NB4 (cell line): Measurements from ENCODE around the gene IL2RA.
"Not testable (repeated sequence)": the region's sequence is repeated elsewhere in the genome, so short reads cannot be mapped to it uniquely, and the experiment has no call there.

Experiments used
- DNase-seq: peaks from one replicate; pipeline ENCODE4 v3.0.0; 2010; ENCODE audit warnings: low read depth
- H3K4me3 ChIP-seq: one replicate; pipeline ENCODE4 v1.5.1; 2011; ENCODE audit warnings: mild to moderate bottlenecking, low read depth, low read length, moderate library complexity
- MYC ChIP-seq: IDR thresholded peaks from 2 replicates; pipeline ENCODE4 v1.6.1; 2011; ENCODE audit warnings: low read depth, low read length
- POLR2A ChIP-seq: IDR thresholded peaks from 2 replicates; pipeline ENCODE4 v1.6.1; 2011; ENCODE audit warnings: mild to moderate bottlenecking; ENCODE audit not compliant: insufficient read length; ENCODE audit errors: extremely low read depth
- TF ChIP-seq, protein P1 (sequence below): IDR thresholded peaks from 2 replicates; pipeline ENCODE4 v1.6.1; 2011; ENCODE audit warnings: low read depth, low read length
- TF ChIP-seq, protein P2 (sequence below): IDR thresholded peaks from one replicate; pipeline ENCODE4 v1.5.1; 2012; ENCODE audit warnings: low read depth, low read length

IL2RA gene

DNA sequence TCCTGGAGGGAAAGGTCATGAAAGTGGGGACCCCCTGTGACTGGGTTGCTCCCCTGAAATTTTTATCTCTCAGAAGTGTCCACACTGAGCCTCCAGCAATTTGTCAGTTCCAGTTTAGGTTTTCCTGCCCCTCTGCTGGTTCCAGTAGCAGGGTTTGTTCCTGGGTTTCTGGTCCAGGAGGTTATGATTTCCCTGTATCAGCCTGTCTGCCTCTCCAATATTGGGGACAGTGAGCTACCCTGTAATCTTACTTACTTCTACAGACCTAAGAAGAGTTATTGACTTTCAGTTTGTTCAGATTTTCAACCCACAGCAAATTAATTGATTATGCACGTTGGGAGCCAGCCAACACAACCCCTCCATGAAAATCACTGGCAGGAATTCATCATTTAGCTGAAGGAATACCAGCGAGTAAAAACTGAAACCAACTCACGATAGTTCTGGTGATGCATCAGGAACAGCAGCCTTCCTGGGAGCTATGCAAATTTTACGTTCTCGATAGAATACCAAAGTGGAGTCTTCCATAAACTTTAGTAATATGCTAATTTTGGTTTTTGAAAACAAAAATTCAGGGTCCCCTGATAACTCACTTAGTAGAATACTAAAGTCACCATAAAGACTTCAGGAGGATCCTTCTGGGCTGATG, 53.5 kb downstream of the IL2RA start:
- no peak overlapping the region for H3K4me3 ChIP-seq
- DNase-seq, result no peak
- TF ChIP-seq MYC, result no peak

DNA sequence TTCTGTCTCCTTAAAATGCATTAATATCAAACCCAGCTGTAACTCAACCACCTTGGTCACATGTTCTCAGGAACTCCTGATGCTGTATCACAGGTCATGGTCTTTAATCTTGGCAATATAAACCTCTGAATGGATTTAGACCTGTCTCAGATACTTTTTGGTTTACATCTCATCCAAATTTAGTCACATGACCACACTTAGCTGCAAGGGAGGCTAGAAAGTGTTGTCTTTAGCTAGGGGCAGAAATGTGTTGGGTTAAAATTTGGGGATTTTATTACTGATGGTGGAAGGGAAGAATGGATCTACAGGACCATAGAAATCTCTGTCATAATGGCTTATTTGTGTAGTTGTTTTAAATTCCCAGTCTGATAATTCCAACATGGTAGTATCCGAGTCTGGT, 55.2 kb downstream of the IL2RA start:
- TF ChIP-seq POLR2A (no peak), MYC (no peak)
- TF ChIP-seq, protein P1, sequence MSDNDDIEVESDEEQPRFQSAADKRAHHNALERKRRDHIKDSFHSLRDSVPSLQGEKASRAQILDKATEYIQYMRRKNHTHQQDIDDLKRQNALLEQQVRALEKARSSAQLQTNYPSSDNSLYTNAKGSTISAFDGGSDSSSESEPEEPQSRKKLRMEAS, result no peak
- TF ChIP-seq, protein P2, sequence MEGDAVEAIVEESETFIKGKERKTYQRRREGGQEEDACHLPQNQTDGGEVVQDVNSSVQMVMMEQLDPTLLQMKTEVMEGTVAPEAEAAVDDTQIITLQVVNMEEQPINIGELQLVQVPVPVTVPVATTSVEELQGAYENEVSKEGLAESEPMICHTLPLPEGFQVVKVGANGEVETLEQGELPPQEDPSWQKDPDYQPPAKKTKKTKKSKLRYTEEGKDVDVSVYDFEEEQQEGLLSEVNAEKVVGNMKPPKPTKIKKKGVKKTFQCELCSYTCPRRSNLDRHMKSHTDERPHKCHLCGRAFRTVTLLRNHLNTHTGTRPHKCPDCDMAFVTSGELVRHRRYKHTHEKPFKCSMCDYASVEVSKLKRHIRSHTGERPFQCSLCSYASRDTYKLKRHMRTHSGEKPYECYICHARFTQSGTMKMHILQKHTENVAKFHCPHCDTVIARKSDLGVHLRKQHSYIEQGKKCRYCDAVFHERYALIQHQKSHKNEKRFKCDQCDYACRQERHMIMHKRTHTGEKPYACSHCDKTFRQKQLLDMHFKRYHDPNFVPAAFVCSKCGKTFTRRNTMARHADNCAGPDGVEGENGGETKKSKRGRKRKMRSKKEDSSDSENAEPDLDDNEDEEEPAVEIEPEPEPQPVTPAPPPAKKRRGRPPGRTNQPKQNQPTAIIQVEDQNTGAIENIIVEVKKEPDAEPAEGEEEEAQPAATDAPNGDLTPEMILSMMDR, result no peak
- H3K4me3 ChIP-seq, result no peak overlapping the region
- no peak for DNase-seq

DNA sequence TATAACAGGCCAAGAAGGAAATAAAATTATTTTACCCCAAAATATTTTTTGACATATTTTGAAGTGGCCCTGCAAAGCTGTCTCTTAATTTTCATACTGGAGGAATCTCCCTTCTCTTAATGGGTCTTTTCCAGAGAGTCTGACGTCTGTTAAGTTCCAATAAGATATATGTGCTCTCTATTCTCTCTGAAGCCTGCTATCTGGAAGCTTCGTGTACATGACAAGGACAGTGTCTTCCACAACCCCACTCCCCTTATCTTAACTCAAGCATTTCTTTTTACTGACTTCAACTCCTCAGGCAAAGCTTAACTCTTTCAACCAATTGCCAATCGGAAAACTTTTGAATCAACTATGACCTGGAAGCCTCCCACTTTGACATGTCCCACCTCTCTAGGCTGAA, 55.6 kb downstream of the IL2RA start:
- no peak overlapping the region for H3K4me3 ChIP-seq
- no peak for DNase-seq
- TF ChIP-seq MYC, result no peak
- TF ChIP-seq, protein P1, result no peak
- TF ChIP-seq, protein P2, result no peak
- no peak for TF ChIP-seq POLR2A

DNA sequence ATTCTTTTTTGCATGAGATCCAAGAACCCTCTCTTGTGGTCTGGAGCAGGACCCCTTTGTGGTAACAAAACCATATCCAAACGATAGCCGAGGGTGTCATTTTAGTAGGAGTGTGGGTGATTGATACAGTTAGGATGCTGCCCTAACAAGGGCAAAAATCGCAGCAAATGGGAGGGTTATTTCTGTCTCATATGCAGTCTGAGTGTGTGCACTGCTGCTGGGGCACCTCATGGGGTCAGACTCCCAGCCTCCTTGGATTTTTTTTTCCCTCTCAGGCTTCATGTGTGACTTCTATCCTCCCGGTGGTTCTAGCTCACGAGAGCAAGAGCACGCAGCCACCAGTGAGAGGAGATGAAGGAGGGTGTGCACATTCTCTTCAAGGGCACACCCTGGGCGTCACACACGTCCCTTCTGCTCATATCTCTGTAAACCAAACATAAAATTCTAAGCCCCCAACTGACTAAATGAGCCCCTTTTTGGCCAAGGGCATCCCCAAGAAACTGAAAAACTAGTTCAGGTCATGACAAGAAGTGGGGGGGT, 56.2 kb downstream of the IL2RA start:
- TF ChIP-seq POLR2A (no peak), MYC (no peak)
- TF ChIP-seq, protein P2, result no peak
- TF ChIP-seq, protein P1, result no peak
- no peak overlapping the region for H3K4me3 ChIP-seq
- DNase-seq, result no peak

DNA sequence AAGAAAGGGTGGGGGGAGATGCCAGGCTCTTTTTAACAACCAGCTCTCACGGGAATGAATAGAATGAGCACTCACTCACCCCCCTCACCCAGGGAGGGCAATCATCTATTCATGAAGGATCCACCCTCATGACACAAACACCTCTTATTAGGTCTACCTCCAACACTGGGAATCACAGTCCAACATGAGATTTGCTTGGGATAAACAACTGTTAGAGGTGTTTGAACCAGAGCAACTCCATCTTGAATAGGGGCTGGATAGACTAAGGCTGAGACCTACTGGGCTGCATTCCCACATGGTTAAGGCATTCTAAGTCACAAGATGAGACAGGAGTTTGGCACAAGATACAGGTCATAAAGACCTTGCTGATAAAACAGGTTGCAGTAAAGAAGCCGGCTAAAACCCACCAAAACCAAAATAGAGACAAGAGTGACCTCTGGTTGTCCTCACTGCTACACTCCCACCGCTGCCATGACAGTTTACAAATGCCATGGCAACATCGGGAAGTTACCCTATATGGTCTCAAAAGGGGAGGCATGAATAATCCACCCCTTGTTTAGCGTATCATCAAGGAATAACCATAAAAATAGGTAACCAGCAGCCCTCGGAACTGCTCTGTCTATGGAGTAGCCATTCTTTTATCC, 56.9 kb downstream of the IL2RA start:
- not testable (repeated sequence) for H3K4me3 ChIP-seq

DNA sequence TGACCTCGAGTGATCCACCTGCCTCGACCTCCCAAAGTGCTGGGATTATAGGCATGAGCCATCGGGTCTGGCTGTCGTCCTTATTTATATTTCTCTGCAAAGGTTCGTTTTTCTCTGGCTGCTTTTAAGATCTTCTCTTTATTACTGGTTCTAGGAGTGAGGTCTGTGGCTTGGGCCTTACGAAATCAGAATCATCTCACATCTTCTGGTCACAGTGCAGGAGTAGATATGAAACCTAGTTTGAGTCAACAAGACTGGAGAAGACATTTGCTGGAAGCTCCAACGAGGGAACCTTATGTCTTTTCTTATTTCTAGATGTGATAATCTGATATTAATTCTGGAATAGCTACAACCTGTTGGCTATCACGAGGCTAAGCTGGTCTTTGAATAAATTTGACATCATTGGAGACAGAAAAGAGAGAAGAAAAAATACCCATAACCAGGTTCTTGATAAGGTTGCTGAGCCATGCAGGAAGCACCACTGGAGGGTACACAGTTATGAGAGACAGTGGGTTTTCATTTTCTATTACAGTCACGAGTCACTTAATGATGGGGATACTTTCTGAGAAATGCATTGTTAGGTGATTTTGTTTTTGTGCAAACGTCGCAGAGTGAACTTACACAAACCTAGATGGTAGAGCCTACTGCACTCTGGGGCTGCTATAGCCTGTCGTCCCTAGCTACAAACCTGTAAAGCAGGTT, 59.2 kb downstream of the IL2RA start:
- DNase-seq, result peak; percentile 60
- TF ChIP-seq, protein P1, result no peak
- TF ChIP-seq MYC (no peak), POLR2A (no peak)
- TF ChIP-seq, protein P2, result no peak
- no peak overlapping the region for H3K4me3 ChIP-seq

More for the DNA sequence above, 56.9 kb downstream of the IL2RA start:
- DNase-seq, result not testable (repeated sequence)
